Tongue (tissue), 2 donors: Measurements from ENCODE around the gene NTRK1. TPM values are rescaled to one million over a fixed set of nuclear protein-coding genes. Genes with fewer than 3 reads are reported as not detected.

Source experiments
- DNase-seq: peaks from one replicate; pipeline ENCODE4 v3.0.0-alpha.2; 2015
- total RNA-seq: library from RNA; depleted of rRNA; stranded (reverse); fragments of >200 nt; gene quantifications from one replicate; pipeline ENCODE4 v1.2.3, GENCODE V29; 2014

NTRK1 gene
- total RNA-seq, 1 donor from 2014 or later, result 0.82 TPM

DNA sequence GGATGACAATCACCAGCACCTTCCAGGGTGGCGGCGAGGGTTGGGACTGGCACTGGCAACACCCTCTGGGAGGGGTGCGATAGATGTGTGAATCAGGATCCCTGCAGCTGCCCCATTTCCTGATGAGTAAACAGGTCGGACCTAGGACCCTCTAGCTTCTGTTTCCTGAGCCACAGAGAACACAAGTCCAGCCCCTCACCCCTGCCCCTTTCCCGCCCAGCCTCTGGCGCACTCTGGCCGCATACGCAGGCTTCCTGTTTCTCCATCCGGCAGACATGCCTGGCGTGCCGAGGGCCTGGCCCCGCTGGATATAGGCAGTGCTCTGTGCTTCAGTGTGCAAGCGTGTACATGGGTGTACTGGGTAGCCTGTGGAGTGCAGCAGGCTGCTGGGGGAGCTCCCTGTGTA, 37.5 kb downstream of the NTRK1 start:
- peak; percentile 71 for DNase-seq

DNA sequence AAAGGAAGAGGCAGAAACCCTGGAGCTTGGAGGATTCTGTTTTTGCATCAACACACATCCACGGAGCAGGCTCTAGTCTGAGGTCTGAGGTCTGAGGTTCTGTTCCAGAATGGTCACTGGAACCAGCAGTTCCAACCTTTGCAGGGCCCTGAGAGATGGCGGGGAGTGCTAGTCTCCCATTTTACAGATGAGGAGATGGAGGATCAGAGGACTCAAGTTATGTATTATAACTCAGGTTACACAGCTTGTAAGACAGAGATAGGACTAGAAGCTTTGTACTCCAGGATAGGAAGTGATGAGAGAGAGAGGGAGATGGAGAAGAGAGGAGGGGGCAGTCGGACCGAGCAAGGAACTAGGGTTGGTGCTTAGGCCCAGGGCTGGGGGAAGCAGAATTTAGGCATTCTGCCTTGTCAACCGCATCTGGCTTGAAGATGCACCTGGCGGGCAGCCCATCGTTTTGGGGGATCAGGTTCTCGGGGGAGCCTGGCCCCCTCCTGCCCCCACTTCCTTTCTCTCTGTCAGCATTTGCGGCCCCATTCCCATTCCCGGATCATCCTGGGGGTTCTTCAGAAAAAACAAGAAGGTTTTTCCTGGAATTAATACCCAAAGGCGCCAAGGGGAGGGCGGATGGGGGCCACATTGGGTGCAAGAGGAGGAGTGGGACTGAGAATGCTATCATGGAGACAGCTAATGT, 38.5 kb downstream of the NTRK1 start:
- no peak for DNase-seq

DNA sequence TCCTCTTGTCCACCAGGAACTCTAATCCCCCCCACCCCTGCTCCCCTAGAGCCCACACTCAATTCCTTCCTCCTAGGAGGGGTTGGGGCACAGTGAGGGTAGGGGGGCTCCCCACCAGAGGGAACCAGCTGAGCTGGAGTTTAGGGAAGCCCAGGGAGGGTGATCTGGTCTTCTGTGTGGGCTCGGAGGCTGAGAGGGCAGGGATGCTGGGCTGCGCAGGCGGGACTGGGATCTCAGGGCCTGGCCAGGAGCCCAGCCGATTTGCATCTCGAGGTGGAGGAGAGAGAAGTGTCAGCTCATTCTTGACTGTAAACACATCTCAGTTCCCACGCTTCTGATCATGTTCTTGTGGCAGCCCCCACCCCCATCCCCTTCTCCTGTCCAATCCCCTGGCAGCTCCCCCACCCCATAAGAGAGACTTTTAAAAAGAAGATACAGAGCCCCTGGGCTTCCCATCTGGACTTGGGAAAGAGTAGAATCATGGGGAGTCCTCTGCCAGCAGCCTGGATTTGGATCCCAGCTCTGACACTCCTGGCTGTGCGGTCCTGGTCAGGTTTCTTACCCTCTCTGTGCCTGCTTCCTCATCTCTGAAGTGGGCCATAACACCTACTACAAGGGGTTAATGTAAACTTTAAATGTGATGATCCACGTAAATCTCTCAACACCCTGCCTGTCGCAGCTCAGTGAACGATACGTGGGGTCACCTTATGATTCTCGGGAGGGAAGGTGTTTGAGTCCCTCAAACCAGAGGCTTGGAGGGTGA, 39.5 kb downstream of the NTRK1 start:
- peak; percentile 49 for DNase-seq

GRCh38 chr1:156900896-156901589, 40.4 kb downstream of the NTRK1 start:
- no peak for DNase-seq

GRCh38 chr1:156901590-156901900, 40.9 kb downstream of the NTRK1 start:
- DNase-seq, result no peak

GRCh38 chr1:156901966-156902915, 41.6 kb downstream of the NTRK1 start:
- no peak for DNase-seq

- no peak for DNase-seq
Observed at GRCh38 chr1:156903328-156904091, 42.8 kb downstream of the NTRK1 start.

- DNase-seq, result no peak
Observed at GRCh38 chr1:156904187-156904959, 43.7 kb downstream of the NTRK1 start.

DNA sequence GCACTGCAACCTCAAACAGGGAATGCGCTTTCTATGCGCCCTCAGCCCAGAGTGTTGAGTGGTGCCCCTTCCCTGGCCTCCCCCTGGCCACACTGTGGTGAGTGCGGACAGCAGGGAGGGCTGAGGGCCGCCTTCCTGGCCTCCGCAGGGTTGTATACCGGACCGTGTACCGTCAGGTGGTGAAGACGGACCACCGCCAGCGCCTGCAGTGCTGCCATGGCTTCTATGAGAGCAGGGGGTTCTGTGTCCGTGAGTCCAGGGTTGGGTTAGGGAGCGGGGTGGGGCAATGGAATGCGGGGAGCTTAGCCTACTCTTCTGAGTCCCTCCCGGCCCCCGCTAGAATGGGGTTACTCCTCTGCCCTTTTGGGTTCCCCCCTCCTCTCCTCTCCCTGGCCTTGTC, 44.5 kb downstream of the NTRK1 start:
- no peak for DNase-seq

DNA sequence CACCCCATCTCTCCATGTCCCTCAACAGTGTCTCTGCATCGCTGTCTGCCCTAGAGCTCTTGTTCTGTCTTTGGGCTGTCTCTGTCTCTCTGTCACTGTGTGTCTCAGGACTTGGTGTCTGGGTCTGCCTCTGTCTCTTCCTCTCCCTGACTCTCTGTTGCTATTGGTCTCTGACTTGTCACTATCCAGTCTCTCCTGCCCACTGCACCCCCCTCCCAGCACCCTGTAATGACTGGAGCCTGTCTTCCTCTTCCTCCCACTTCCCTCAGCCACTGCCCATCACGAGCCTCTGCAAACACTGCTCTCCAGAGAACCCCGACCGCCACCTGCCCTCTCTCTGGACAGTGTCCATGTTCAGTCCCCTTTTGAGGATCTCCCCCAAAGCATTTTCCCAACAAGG, 45.0 kb downstream of the NTRK1 start:
- no peak for DNase-seq

GRCh38 chr1:156906206-156906906, 45.7 kb downstream of the NTRK1 start:
- no peak for DNase-seq

GRCh38 chr1:156908541-156908940, 47.9 kb downstream of the NTRK1 start:
- no peak for DNase-seq

DNA sequence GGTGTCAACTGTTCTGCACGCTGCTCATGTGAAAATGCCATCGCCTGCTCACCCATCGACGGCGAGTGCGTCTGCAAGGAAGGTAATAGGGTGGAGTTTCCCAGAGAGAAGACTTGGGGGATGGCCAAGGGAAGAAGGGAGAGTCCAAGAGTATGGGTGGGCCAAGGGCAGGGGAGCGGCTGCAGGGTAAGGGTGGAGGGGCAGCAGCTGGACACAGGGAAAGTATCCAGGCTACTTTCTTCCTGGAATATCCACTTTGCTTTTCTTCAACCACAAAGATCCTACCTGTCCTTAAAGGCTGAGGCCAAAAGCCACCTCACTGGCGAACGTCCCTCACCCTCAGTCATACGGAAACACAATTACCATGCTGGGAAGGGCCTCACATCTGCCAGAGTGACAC, 48.3 kb downstream of the NTRK1 start:
- no peak for DNase-seq

GRCh38 chr1:156909671-156910070, 49.0 kb downstream of the NTRK1 start:
- DNase-seq, result no peak

DNA sequence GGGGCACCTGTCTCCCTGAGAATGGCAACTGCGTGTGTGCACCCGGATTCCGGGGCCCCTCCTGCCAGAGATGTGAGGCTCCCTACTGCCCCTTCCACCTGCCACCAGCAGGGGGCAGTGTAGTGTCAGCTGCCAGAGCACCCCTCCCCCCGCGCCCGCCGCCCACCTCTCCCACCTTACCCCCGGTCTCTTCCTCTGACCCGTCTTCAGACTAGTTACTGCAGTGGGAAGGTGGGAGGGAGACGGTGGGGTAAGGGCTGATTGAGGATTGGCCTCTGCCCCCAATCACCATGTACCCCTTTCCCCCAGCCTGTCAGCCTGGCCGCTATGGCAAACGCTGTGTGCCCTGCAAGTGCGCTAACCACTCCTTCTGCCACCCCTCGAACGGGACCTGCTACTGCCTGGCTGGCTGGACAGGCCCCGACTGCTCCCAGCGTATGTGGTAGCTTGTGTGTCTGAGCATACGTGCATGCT, 49.7 kb downstream of the NTRK1 start:
- DNase-seq, result no peak

DNA sequence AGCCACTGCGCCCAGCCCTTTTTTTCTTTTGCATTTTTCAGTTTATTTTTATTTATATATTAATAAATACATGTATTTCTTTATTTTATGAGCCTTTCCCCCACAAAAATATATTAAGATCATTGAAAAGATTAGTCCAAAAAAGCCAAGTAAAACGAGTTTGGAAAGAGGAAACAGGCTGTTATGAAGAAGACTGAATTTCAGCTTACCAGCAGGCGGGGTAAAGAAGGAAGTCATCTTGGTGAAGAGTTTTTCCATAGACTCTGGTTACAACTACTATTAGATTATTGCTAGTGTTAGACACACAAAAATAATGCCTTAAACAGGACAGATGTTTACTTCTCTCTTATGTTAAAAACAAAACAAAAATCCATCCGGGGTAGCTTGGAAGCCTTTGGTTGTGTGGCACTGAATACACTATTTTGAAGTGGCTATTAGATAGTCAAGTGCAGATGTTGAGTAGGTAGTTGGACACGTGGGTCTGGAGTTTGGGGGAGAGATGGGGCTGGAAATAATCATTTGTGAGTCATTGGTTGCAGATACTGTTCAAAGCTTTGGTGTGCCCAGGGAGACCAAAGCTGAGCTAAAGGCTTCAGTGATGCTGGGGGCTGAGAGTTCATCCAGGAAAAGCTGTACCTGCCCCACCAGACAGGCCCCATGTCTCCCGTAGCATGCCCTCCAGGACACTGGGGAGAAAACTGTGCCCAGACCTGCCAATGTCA, 51.1 kb downstream of the NTRK1 start:
- DNase-seq, result no peak

DNA sequence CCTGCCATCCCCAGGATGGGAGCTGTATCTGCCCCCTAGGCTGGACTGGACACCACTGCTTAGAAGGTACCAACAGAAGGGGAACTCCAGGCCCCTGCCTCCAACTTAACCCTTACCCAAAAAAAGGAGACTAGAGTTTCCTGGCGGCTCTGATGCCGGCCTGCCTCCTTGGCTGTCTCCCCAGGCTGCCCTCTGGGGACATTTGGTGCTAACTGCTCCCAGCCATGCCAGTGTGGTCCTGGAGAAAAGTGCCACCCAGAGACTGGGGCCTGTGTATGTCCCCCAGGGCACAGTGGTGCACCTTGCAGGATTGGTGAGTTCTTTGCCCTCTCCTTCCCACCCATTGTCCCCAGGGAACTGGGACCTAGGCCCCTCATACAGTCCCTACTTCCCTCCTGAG, 51.6 kb downstream of the NTRK1 start:
- DNase-seq, result no peak

- DNase-seq, result no peak
Observed at GRCh38 chr1:156912861-156913808, 52.5 kb downstream of the NTRK1 start.
